ENCODE measurements around the gene UNC45A.
A peak's percentile ranks its signal among the peaks of the same experiment; 100 is the strongest.

Gene UNC45A

DNA sequence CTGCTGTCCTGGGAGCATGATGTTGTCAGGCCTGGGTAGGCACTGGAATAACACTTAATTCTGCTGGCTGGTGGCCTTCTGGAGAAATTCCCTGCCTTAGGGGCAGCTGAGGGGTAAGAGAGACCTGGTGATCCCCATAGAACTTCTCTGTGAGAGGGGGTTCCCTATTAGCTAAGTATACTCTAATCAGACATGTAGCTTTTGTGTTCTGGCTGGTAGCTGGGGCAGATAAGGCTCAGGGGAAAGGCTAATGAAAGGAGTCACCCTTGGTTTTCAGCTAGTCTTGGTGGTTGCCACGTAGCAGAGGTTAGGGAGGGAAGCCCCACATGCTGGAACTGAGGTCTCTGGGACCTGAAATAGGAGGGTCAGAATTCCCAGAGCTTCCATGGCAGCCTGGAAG lies 1.8 kb upstream of the UNC45A start:
- DNase-seq (ENCODE audit: extremely low read depth, low read depth), result no peak
- TF ChIP-seq, protein P1, sequence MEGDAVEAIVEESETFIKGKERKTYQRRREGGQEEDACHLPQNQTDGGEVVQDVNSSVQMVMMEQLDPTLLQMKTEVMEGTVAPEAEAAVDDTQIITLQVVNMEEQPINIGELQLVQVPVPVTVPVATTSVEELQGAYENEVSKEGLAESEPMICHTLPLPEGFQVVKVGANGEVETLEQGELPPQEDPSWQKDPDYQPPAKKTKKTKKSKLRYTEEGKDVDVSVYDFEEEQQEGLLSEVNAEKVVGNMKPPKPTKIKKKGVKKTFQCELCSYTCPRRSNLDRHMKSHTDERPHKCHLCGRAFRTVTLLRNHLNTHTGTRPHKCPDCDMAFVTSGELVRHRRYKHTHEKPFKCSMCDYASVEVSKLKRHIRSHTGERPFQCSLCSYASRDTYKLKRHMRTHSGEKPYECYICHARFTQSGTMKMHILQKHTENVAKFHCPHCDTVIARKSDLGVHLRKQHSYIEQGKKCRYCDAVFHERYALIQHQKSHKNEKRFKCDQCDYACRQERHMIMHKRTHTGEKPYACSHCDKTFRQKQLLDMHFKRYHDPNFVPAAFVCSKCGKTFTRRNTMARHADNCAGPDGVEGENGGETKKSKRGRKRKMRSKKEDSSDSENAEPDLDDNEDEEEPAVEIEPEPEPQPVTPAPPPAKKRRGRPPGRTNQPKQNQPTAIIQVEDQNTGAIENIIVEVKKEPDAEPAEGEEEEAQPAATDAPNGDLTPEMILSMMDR (IDR thresholded peaks at IDR 0.05; ENCODE audit: low read depth, low read length), result no peak

DNA sequence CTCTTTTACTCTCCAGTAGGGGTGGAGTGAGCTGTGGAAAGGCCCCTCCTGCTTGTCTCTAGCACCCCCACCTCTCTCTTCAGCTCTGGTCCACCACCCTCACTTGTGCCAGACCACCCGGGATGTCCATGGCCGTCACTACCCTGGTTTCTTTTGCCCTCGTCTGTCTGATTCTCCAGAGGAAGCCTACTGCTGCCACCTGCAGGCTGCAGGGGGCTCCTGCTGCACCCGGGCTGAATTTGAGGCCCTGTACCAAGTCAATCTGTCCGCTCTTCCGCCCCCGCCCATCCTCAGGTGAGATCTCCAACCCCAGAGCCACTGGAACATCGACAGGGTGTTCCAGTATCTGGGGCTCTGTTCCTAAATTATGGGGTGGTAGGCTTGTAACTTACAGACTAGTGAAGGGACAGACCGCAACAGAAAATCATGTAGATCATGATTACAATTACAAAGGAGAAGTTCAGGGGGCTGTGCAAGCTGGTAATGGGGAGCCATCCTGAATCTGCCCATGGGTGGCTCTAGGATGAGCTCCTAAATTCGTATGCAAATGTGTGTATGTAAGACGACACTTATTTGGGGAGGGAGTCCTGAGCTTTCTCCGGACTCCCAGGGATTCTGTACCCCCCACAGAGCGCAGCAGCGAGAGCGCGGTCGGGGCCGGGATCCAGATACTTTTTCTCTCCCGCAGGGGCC lies 683 bp upstream of the UNC45A start:
- peak; percentile 49 for DNase-seq (ENCODE audit: extremely low read depth, low read depth)
- TF ChIP-seq, protein P1 (IDR thresholded peaks at IDR 0.05; ENCODE audit: low read depth, low read length), result peak; percentile 96

DNA sequence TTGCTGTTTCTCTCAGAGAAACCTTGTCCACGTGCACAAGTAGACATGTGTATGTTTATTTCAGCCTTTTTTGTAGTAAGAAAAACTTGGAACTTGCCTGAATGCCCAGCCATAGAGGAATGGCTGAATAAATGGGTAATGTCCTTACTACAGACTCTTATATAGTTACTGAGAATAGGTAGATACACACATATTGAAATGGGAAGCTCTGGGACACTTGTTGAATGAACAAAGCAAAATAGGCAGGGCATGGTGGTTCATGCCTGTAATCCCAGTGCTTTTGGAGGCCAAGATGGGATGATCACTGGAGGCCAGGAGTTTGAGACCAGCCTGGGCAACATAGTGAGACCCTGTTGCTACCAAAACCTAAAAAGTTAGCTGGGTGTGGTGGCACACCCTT lies 1.7 kb downstream of the UNC45A start:
- DNase-seq (ENCODE audit: extremely low read depth, low read depth), result no peak

DNA sequence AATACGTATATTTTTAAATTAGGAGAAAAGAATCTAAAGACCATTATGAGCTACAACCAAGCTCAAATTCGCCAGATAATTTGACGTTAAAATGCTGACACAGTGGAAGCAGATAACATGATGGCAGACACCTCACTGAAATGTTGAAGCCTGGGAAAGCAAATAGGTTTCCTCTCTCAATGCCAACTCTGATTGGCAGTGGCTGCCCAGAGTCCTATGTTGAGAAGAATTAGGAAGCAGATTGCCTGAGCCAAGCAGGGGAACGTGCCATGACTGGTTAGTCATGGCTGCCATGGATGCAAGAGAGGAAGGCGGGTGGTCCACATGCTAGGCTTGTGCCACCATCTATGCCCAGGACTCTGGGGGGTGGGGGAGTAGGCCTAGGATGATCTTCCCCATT lies 3.2 kb downstream of the UNC45A start:
- TF ChIP-seq, protein P1 (IDR thresholded peaks at IDR 0.05; ENCODE audit: low read depth, low read length), result no peak
- DNase-seq (ENCODE audit: extremely low read depth, low read depth), result no peak

More for the DNA sequence above, 1.7 kb downstream of the UNC45A start:
- TF ChIP-seq, protein P1 (IDR thresholded peaks at IDR 0.05; ENCODE audit: low read depth, low read length), result no peak

DNA sequence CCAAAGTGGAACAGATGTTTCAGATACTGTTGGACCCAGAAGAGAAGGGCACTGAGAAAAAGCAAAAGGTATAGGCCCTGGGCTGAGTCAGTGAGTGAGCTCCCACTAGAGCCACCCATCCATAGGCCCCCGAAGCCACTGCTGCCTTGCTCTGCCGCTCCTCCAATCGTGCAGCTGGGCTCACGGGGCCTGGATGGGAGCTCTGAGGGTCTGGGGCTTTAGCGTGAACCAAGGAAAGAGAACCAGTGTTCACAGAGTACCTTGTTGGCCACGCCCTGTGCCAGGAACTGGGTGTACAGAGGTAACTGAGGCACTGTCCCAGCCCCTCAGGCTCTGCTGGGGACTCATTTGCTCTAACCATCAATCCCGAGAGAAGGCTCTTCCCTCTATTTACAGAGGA lies 4.7 kb downstream of the UNC45A start:
- no peak for DNase-seq (ENCODE audit: extremely low read depth, low read depth)
- TF ChIP-seq, protein P1 (IDR thresholded peaks at IDR 0.05; ENCODE audit: low read depth, low read length), result no peak

DNA sequence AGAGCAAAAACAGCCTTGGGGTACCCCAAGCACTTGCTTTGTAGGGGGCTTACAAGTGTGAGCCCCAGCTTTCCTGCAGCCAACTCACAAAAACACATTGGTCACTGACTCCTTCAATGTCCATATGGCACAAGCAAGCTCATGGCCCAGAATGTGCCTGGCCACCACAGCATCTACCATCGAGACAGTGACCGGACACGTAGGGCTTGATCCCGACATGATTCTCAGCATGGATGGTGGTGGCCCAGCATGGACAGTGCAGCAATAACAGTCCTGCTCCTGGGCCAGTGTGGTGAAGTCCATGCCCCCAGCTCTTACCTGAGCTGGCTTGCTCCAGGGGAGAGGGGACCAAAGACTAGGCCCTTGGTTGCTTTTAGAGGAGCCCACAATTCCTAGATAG lies 6.0 kb downstream of the UNC45A start:
- TF ChIP-seq, protein P1 (IDR thresholded peaks at IDR 0.05; ENCODE audit: low read depth, low read length), result no peak
- DNase-seq (ENCODE audit: extremely low read depth, low read depth), result no peak

DNA sequence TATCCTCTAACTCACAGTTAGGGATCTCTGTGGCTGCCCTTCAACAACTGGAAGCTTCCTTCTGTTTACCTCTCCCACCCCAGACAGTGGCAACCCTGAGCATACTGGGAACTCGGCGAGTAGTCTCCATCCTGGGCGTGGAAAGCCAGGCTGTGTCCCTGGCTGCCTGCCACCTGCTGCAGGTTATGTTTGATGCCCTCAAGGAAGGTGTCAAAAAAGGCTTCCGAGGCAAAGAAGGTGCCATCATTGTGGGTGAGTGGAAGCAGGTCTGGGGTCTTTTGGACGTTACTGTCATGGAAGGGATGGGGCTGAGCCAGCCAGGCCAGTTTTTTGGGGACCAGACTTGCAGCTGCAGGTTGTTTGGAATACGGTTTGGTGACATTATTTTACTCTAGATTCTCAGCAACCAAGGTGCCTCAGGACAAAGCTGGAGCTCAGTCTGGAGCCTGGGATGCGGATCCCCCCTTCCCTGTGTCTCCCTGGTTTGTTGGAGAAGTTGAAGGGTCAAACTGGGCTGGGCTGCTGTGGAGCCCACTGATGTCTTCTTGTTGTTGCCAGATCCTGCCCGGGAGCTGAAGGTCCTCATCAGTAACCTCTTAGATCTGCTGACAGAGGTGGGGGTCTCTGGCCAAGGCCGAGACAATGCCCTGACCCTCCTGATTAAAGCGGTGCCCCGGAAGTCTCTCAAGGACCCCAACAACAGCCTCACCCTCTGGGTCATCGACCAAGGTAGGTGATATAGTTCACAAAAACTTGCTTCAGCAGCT lies 7.5 kb downstream of the UNC45A start:
- no peak for DNase-seq (ENCODE audit: extremely low read depth, low read depth)
- TF ChIP-seq, protein P1 (IDR thresholded peaks at IDR 0.05; ENCODE audit: low read depth, low read length), result no peak
